ENCODE results near the gene RXRA.

RXRA gene

DNA sequence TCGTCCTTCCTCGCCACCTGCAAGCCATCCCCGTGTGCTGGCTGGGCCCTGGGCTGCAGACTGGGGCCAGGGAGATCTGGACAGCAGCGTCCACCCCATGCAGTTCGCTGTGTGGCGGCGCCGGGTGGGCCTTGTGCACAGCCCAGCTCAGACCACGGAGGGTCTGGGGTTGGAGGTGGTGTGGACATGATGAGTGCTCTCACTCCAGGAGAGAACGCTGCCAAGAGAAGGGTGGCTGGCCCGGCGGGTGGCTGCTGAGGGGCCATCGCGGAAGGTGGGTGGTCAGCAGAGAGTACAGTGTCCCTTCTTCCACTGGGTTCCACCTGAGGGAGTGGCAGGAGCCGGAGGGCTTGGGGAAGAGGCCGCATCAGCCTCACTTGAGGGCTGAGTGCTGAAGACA is 44.4 kb downstream of the RXRA start:
- no peak for DNase-seq

DNA sequence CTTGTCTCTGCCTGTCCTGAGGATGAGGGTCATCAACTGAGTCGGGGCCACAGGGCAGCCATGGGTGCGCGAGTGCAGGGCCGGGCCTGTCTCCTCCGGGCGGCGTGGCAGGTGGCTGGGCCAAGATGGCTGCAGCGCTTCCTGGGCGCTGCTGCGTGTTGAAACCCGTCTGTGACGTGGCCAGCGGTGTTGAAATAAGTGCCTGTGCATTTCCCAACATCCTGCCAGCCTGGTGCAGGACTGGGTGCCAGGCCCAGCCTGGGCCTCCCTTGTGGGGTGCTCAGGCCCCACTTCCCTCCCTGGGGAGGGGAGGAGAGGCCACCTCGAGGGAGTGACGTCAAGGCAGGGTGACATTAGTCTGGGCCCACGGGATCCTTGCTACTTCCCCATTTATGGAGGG is 45.5 kb downstream of the RXRA start:
- DNase-seq, result peak; percentile 47

DNA sequence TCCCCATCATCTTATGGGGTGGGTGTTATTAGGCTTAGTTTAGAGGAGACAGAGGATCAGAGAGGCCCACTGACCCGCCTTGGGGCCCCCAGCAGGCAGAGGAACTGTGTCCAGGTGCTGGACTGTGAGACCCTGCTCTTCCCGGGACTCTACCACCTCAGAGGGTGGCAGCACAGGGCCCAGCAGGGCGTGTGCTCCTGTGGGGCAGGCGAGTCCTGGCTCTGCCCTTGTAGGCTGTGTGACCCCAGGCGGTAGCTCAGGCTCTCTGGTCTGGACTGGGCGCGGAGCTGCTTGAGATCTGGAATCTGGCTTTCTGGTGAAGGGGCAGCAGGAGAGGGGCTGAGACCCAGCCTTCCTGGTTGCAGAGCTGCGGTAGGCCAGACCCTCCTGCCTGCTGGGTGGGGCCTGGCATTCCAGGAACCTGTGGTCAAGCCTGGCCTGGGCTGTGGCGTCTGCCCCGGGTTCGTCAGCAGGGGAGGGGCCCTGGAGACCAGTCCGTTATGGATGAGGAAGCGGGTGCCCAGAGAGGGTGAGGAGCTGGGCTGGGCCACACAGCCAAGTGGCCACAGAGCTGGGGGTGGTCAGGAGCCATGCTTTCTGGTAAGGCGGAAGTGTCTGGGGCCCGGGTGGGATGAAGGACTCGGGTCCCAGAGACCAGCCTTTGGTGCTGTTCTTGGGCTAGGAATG is 46.5 kb downstream of the RXRA start:
- DNase-seq, result peak; percentile 23

- no peak for DNase-seq
Measured at GRCh38 chr9:134373269-134373668, 47.0 kb downstream of the RXRA start.

- DNase-seq, result no peak
Measured at GRCh38 chr9:134373953-134374300, 47.7 kb downstream of the RXRA start.

DNA sequence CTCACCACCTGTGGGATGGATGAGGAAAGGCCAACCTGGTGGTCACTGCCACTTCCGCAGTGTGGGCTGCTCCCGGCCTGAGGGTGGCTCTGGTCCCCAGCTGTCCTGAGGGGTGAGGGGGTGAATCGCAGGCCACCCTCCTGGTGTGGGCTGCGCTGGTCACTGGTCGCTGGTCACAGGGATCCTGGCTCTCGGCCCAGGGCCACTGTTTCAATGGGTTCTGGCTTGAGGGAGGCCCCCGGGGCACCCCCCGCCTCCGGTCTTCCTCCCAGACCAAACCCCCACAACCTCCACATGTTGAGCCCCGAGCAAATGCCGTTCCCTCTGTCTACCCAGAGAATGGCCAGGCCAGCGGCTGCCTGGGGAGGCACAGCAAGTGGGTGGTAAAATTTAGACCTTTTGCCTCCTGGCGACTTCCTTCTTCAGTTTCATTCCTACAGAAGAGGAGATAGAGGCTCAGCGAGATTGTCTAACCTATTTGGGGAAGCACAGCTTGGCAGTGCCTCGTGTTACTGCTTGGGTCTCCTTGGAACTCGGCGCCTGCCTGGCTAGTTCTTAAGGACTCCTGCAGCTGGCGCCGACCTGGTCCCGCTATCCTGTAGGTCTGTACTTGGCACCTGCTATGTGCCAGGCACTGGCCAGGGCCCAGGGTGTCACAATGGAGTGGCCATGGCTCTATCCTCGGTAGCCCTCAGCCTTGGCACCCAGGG is 48.2 kb downstream of the RXRA start:
- no peak for DNase-seq

GRCh38 chr9:134375011-134375390 is 48.7 kb downstream of the RXRA start:
- DNase-seq, result no peak

DNA sequence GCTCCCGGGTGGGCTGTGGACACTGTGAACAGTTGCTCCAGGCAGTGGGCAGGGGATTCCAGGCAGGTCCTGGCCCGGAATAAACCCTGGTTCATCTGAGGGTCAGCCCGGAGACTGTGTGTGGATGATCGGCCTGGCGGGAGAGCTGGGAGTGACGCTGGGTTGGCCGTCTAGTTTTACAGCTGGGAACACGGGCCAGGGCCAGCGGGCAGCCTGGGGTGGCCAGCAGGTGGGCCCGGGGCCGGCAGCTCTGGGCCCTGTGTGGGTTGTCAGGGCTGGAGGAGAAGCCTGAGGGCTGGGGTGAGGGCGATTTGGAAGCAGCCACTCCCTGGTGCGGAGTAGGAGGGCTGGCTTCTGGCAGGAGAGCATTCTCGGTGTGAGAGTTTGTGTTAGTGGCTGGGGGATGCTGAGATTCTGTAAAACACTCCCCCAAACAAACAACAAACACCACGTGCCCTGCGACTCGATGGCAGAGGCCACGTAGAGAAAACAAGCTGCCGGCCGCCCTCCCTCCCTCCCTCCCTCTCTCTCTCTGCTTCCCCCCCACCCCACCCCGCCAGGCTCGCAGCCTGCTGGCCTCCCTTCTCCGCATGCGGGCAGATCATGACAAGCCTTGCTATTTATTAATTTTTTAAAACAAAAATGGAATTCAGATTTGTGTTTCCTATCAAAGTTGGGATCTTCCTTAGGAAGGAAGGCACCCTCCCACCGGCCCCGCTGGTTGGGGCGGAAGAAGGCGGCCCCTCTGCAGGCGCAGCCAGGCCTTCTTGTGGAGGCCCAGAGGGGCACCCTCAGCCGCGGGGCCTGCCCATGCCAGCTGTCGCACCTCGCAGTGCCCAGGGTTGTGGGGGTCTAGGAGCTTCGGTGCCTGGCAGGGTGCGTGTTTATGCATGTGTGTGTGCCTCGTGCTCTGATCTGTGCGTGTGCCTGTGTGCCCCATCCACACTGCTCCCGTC is 49.5 kb downstream of the RXRA start:
- DNase-seq, result no peak

GRCh38 chr9:134376386-134377142 is 50.3 kb downstream of the RXRA start:
- no peak for DNase-seq

- DNase-seq, result no peak
Measured at GRCh38 chr9:134377143-134377484, 50.9 kb downstream of the RXRA start.

GRCh38 chr9:134377976-134378375 is 51.7 kb downstream of the RXRA start:
- DNase-seq, result no peak

DNA sequence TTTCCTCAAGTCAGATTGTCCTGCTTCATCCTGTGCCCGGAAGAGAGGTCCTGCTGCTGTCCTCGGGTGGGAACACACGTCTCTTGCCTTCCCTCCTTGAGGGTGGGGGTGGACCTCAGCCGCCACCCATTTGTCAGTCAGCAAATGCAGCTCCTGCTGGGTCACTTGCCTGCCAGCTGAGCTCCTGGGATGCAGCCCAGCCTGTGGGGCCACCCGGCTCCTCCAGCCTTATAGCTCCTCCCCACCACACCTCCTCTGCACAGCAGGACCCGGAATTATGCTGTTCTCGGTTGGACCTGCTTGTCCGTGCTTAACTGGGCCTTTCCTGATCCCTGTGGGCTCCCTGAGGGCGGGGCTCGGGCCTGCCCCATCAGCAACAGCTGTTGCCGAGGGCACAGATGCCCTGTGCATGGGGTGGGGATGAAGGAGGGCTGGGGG is 52.7 kb downstream of the RXRA start:
- no peak for DNase-seq

DNA sequence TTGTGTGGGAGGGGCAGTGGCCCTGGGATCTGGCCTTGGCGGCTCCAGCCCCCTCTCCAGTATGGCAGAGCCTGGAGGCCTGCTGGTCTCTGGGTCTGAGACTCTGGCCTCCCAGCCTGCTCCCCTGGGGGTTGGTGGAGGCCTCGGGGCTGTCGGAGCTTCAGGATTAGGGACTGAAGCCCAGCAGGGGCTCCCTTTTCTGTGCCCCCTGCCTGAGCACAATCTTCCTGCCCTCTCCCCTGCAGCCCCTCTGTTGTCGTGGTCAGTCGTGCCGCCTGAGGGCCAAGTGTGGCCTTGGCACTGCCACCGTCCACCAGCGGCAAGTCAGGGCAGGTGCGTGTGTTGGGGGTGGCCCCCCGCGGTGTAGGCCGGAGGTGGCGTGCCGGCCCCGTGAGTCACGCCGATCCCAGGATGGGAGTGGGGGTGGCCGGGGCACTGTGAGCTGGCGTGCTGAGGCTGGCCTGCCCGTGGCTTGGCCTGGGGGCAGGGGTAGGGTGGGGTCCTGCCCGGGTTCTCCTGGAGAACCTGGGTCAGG is 53.6 kb downstream of the RXRA start:
- no peak for DNase-seq

DNA sequence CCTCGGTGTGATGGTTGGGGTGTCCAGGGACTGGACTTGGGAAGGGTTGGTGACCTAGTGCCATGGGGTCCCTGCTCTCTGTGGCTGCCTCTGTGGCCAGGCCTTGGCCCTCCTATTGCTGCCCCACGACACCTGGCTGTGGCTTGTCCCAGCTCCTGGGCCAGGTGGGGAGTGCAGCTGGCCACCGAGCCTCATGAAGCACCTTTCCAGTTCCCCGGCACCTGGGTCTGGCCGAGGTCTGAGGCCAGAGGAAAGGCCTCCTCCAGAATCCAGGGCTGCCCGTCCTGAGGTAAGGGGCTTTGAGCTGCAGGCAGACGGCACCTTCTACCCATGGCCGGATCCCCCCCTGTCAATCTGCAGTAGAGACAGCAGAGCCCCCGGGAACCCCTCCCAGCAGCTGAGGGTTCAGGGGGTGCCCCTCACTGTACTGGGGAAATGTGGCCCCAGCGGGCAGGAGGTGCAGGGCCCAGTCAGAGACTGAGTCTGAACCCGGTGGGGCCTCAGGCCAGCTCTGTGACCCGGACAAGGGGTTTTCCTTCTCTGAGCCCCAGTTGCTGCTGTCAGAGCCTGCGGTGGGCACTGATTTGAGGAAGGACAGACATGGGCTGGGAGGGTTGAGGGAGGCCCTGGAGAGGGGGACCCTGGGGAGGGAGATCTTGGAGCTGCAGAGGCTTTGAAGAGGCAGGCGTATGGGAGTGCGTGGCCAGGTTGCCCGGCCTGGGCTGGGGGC is 54.5 kb downstream of the RXRA start:
- DNase-seq, result no peak

GRCh38 chr9:134381272-134381661 is 55.0 kb downstream of the RXRA start:
- no peak for DNase-seq

- peak; percentile 77 for DNase-seq
Measured at GRCh38 chr9:134381671-134382516, 55.6 kb downstream of the RXRA start.

DNA sequence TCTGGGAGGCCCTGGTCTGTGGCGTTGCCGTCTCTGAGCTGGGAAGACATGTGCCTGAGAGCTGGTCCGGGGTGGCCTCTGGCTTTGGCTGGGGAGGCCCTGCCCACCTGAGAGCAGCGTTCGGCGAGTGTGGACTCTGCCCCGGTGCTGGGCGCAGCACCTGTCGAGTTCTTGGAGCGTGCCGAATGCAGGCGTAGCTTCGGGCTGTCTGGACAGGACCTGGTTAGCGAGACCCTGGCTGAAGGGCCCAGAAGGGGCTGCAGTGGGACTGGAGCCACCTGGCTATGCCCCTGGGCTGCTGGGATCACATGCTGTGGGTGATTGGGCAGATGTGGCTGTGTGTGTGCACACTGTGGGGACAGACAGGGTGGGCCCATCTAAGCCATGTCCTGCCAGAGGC is 56.5 kb downstream of the RXRA start:
- no peak for DNase-seq

GRCh38 chr9:134383148-134383547 is 56.9 kb downstream of the RXRA start:
- DNase-seq, result no peak

GRCh38 chr9:134384811-134385479 is 58.7 kb downstream of the RXRA start:
- DNase-seq, result no peak

GRCh38 chr9:134385915-134386314 is 59.7 kb downstream of the RXRA start:
- no peak for DNase-seq
